Measurements from ENCODE around the gene MAPK10.
"Not testable (repeated sequence)": the region's sequence is repeated elsewhere in the genome, so short reads cannot be mapped to it uniquely, and the experiment has no call there.

Gene MAPK10

DNA sequence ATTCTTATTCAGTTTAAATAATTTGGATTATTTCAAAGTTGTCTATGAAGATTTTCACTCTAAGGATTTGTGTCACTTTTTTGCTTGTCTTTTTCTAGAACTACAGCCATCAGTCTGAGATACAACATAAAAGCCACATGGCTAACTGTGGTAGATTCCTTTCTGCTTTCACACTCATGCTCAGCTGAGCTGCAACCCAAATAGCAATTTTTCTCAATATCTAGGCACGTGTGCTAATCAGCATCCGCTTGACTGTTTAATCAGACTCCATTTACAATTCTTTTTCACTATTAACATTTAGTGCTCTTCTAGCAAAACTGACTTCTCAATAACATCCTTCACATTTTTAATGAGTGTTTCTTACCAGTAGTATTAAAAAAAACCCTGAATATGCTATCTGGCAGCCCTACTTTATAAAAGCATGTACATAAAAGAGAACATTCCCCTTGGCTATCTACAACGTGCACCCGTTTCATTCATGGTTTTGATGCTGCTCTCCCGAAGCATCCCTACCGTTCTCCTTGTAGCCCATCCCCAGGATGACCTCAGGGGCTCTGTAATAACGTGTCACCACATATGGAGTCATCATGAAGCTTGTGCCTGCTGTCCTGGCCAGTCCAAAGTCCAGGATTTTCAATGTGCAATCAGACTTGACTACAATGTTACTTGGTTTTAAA is 259.2 kb downstream of the MAPK10 start:
- no peak for DNase-seq

DNA sequence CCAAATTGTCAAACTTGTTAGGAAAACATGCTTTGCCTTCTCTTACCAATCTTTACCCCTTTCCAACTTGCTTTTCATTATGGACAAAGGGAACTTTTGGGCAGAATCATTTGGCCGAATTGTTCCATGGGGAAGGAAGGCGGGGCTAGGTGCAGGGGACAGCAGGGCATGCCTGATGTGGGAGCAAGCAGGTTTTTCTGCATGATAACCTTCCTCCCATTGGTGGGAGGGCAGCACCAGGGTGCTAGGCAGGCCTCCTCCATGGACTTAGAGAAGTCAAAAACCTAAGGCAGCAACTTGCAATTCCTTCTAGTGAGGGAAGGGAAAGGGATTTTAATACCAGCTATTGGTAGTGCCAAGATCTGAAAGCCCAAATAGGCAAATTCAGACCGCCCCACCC is 260.5 kb downstream of the MAPK10 start:
- no peak for DNase-seq

DNA sequence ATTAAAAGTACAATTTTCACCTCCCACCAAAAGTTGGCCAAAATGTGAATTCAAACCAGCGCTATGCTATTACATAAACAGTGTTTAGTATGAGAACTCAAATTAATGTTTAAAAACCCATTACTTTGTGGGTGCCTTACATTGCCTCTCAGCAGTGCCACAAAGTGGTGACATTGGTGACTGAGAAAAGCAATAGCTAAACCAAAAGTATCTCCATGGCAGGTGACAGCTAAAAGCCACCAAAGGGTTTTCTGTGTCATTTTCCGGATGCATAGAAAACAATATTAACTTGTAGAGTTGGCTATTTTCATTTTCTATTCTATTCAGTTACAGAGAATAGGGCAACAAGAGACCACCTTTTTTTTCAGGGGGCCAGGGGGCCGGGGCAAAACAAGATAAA is 261.2 kb downstream of the MAPK10 start:
- DNase-seq: no peak

DNA sequence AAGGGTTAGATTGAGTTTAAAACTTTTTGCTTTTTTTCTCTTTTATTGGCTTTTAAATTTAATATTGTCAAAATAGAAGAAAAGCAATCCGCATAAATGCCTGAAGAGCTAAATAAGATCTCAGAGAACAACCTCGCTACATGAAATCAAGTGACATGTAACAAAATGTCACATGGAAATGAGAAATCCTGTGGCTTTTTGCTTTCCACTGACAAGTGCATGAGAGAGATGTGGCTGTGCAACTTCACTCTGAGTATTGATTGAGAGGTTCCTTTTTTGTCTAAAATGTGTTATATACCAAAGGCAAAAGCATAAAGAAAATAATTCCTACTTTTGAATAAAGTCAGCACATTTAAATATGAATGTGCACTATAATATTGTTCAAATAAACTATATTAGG is 263.5 kb downstream of the MAPK10 start:
- DNase-seq: peak in 1 of 2 donors; percentile 8

GRCh38 chr4:86092684-86093083 is 267.2 kb downstream of the MAPK10 start:
- peak in 1 of 2 donors; percentile 11 for DNase-seq

GRCh38 chr4:86091201-86091600 is 268.7 kb downstream of the MAPK10 start:
- DNase-seq: peak in 1 of 2 donors; percentile 8

GRCh38 chr4:86089781-86090323 is 270.0 kb downstream of the MAPK10 start:
- DNase-seq: no peak

GRCh38 chr4:86089053-86089452 is 270.8 kb downstream of the MAPK10 start:
- no peak for DNase-seq

GRCh38 chr4:86075796-86076195 is 284.1 kb downstream of the MAPK10 start:
- not testable (repeated sequence) for DNase-seq

DNA sequence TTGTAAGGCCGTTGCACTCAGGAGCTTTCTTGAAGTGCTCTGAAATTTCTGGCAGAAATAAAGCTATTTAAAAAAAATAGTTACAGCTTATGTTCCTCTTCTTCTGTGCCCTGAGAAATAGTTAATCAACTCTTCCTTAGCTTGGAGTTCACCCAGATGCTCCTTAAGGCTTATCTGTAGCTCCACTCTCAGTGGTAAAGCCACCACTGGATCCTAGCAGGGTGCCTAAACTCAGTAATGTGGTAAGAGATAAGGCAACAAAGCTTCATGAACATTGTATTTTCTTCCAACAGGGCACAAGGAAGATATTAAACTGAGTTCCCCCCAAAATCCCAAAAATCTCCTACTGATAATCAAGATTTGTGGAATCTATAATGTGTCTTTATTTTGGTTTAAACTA is 299.5 kb downstream of the MAPK10 start:
- DNase-seq: no peak

- DNase-seq: no peak
These were observed 301.2 kb downstream of the MAPK10 start for GRCh38 chr4:86058621-86059020.

DNA sequence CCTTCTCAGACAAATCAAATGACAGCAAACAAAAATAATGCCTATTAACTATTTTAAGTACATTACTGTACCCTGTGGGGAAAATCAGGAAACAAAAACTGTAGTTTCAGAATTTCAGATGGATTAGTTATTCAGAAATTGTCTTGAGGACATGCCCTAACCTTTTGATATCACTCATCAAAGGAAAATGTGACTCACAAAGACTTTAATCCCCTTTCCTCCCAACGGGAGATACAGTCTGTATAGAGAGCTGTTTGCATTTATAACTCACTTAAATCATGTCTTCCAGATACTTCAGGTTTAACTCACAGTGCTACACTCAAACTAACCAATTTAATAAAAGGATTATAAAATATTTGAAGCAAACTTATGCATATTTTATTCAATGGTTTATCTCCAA is 304.0 kb downstream of the MAPK10 start:
- DNase-seq: no peak

- no peak for DNase-seq
These were observed 305.4 kb downstream of the MAPK10 start for GRCh38 chr4:86054286-86055032.

DNA sequence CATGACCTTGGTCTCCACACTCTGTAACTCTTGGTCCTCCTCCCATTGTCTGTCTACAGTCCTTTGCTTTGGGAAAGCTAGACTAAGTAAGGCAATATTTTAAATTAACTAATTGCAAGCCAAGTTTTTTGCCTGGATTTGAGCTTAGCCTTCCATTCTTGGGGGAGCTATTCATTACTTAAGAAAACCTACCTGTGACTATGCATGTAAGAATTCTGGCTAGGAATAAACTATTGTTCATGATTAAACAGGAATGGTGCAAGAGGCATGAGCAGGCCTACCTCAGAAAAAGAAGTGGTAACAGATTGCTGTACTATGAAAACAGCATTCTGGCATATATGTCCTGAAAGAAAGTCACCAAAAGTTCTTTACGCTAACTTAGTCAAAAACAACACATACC is 309.4 kb downstream of the MAPK10 start:
- no peak for DNase-seq

DNA sequence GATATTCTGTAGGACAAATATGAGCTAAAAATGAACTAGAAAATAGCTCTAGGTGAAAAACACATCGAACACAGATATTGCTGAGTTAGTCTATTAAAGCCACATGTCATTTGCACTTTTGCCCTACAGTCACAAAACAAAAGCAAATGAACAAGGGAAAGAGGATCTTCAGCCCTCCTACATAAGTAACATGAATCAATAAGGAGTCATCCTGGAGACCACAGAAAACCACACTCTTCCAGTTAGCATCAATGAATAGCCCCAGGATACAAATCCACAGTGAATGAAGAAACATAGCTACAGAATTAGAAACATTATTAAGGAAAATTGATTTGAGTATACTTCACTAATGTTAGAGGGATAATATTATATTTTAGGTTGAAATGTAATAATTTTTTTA is 311.4 kb downstream of the MAPK10 start:
- DNase-seq: no peak

GRCh38 chr4:86044593-86044985 is 315.3 kb downstream of the MAPK10 start:
- DNase-seq: no peak

- peak; percentile 19 to 71 for DNase-seq
These were observed 315.9 kb downstream of the MAPK10 start for GRCh38 chr4:86043755-86044592.

DNA sequence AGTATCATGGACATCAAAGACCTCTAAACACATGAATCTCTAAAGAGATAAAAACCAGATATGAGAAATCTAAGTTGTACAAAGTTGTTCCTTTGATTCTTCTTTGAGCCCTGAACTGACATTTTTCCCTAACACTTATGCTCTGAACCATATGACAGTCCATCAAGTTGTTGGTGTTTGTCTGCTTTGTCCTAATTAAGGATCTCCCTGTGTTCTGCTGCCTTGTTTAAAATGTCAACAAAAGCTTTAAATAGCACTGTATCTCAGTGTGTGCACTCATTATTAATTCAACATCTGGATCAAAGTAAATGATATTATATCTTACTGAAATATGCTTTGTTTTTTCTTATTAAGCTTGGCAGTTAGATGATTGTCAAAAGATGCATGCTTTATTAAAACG is 321.8 kb downstream of the MAPK10 start:
- no peak for DNase-seq

DNA sequence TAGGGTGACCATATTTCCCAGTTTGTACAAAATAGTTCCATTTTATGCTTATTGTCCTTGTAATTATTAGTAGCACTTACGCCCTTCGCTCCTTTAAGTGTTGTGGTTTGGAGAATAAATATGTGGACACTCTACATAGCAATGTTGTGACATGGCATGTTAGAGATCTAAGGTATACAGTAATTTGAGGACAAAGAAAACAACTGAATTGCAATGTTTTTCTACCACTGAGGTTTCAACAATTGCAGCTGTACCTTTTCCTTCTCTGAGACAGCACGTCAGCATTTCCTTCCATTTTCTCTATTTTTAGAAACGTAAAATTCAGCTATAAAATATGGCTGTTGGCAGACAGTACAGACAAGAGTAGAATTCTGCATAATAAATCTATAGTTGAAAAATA is 323.1 kb downstream of the MAPK10 start:
- DNase-seq: no peak

DNA sequence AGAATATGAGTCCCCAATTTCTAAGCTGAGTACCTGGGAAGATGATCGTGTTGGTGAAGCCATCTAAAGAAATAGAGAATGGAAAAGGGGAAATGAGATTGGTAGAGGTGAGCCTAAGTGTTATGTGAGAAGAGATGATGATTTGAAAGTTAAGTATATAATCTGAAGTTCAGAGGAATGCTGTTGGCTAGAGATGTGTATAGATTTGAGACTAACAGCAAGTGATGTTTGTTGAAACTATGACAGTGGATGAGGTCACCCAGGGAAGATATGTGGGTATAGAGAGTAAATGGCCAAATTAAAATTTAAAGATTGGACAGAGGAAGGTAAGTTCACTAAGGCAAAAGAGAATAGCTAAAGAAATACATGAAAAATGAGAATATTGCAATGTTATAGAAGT is 324.2 kb downstream of the MAPK10 start:
- no peak for DNase-seq

DNA sequence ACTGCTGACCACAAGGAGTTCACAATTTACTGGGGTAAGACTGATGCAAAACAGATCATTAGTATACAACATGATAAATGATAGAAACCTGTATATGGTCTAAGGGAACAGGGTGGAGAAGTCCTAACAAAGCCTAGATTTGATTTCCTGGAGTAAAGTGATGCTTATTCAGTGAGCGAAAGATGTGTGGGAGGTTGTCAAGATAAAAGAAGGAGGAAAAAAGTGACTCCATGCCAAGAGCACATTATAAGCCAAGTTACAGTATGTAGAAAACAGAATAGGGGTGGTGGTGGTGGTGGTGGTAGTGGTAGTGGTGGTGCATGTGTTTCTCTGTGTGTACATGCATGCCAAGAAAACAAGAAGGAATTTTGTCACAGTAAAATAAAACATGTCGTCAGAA is 325.2 kb downstream of the MAPK10 start:
- DNase-seq: no peak

DNA sequence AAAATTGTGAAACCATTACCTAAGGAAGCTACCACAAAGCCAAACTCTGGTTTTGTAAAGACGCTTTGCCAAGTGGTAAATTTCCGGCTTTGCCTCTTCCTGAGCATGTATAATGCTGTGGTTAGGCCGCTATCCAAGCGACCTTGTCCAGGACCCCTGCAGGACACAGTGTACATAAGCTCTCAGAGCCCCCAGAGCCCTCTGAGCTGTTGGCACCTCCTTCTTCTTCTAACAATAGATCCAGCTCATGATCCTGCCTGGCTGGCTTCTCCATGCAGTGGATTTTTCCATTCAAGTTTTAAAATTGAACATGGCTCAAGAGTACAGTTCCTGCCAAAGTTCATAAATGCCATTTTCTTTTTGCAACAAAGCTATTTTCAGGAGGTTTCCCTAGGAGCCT is 326.7 kb downstream of the MAPK10 start:
- no peak for DNase-seq

GRCh38 chr4:86032476-86033022 is 327.3 kb downstream of the MAPK10 start:
- DNase-seq: no peak

Data from inflammatory macrophage treated with lipopolysaccharide for 1 hour (primary cell).